Astrocyte (in vitro differentiated cells and primary cell): Measurements from ENCODE around the gene CLCN1. TPM values are rescaled to one million over a fixed set of nuclear protein-coding genes. Genes with fewer than 3 reads are reported as not detected.

Experiments
- DNase-seq: peaks from one replicate; pipeline ENCODE4 v3.0.0-alpha.2; 2010; ENCODE audit warnings: low read depth
- FAIRE-seq: peaks from 2 replicates; lab custom pipeline; 2011; peaks lifted over from hg19 to GRCh38; lab: Jason Lieb, UNC
- H2AFZ ChIP-seq: 2 replicates; pipeline ENCODE4 v1.6.0; 2012; ENCODE audit warnings: low read depth, low read length, inconsistent platforms
- H3K27ac ChIP-seq: 2 replicates; pipeline ENCODE4 v1.5.1; 2011; ENCODE audit warnings: low read depth, low read length, inconsistent platforms
- H3K27me3 ChIP-seq: 2 replicates; pipeline ENCODE4 v1.6.0; 2011; ENCODE audit warnings: low read length, inconsistent platforms; ENCODE audit not compliant: insufficient read depth
- H3K36me3 ChIP-seq: 2 replicates; pipeline ENCODE4 v1.5.1; 2011; ENCODE audit warnings: low read length, inconsistent platforms; ENCODE audit not compliant: insufficient read depth
- H3K4me1 ChIP-seq: 2 replicates; pipeline ENCODE4 v1.5.1; 2011; ENCODE audit warnings: low read length, inconsistent platforms; ENCODE audit not compliant: insufficient read depth
- H3K4me2 ChIP-seq: 2 replicates; pipeline ENCODE4 v1.6.0; 2012; ENCODE audit warnings: low read length, inconsistent platforms
- H3K4me3 ChIP-seq: 2 replicates; pipeline ENCODE4 v1.5.1; 2011; ENCODE audit warnings: low read depth, mild to moderate bottlenecking, low read length, inconsistent platforms; ENCODE audit not compliant: insufficient read depth
- H3K79me2 ChIP-seq: 2 replicates; pipeline ENCODE4 v1.6.0; 2012; ENCODE audit warnings: mild to moderate bottlenecking, low read length, inconsistent platforms; ENCODE audit not compliant: insufficient read depth
- H3K9ac ChIP-seq: 2 replicates; pipeline ENCODE4 v1.6.0; 2012; ENCODE audit warnings: mild to moderate bottlenecking, low read length, inconsistent platforms
- H3K9me3 ChIP-seq: 2 replicates; pipeline ENCODE4 v1.5.1; 2012; ENCODE audit warnings: low read depth, mild to moderate bottlenecking, low read length, inconsistent platforms; ENCODE audit not compliant: insufficient read depth
- H4K20me1 ChIP-seq: 2 replicates; pipeline ENCODE4 v1.6.0; 2012; ENCODE audit warnings: low read length, inconsistent platforms; ENCODE audit not compliant: insufficient read depth
- H3K27ac Mint-ChIP-seq: one replicate; pipeline ENCODE4 v1.8.0; 2021; ENCODE audit warnings: mild to moderate bottlenecking, mixed read lengths; ENCODE audit not compliant: unreplicated experiment
- H3K27me3 Mint-ChIP-seq: one replicate; pipeline ENCODE4 v1.8.0; 2021; ENCODE audit warnings: low read depth, mixed read lengths; ENCODE audit not compliant: unreplicated experiment
- H3K36me3 Mint-ChIP-seq: one replicate; pipeline ENCODE4 v1.8.0; 2021; ENCODE audit warnings: low read depth, mixed read lengths; ENCODE audit not compliant: unreplicated experiment
- H3K4me1 Mint-ChIP-seq: one replicate; pipeline ENCODE4 v1.8.0; 2021; ENCODE audit warnings: low read depth, mixed read lengths; ENCODE audit not compliant: unreplicated experiment
- H3K4me3 Mint-ChIP-seq: one replicate; pipeline ENCODE4 v1.8.0; 2021; ENCODE audit warnings: mild to moderate bottlenecking, moderate library complexity, mixed read lengths; ENCODE audit not compliant: unreplicated experiment
- H3K9me3 Mint-ChIP-seq: one replicate; pipeline ENCODE4 v1.8.0; 2021; ENCODE audit warnings: mild to moderate bottlenecking, mixed read lengths; ENCODE audit not compliant: unreplicated experiment
- EZH2 ChIP-seq: IDR thresholded peaks from 2 replicates; pipeline ENCODE4 v1.6.1; 2012; ENCODE audit warnings: mild to moderate bottlenecking, low read length, inconsistent platforms; ENCODE audit not compliant: insufficient read depth
- total RNA-seq: library from RNA; stranded (reverse); gene quantifications from 2 replicates; pipeline ENCODE4 v1.2.1, GENCODE V29; 2021
- TF ChIP-seq, protein P1 (sequence below): IDR thresholded peaks from 2 replicates; pipeline ENCODE4 v1.5.1; 2011; ENCODE audit warnings: low read depth, mild to moderate bottlenecking, inconsistent platforms, low read length, moderate library complexity; ENCODE audit not compliant: insufficient read depth

The CLCN1 gene
- total RNA-seq, 1 donor from 2014 or later, result not detected

DNA sequence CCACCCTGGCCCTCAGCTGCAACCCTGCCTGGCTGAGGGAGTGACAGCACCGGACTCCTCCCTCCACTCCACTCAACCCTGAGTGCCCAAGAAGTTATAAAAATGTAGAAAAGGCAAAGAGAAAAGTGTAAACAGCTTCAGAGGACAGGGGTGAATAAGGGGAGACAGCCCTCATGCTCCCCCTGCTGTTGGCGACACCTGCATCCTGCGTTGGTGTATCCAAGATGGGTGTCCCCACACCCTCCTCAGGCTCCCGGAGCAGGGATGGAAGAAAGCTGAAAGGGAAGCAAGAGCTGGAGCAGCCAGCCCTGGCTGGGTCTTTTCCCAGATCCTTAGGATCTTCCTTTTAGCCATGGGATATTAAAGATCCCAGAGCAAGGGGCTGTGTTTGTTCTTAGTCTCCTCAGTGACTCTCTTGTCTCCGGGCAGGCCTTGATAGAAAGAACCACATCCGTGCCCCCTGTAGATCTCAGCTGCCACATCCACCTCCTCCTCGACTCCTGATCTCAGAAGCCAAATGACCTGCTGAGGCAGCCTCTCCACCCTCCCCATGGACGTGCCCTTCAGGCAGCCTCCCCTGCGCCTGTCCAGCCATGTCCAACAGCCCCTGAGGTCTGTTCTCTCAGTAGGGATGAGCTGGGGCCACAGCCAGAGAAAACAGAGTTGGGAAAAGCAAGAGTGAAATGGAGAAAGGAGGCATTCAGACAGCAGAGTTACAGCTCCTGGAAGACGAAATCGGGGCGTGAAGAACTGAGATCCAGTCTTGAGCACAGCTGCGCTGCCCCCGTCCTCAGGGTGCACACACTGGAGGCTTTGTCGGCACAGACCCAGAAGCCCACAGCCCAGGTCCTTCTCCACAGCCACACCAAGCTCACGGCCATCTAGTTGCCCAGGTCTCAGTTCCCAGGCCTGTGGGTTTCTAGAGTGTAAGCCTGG lies 39.8 kb downstream of the CLCN1 start:
- DNase-seq, result no peak
- Mint-ChIP-seq H3K4me1 (peaks cover 9% of the 10 kb centered on the region), H3K27ac (no peak overlapping the region), H3K27me3 (peaks cover 27% of the 10 kb centered on the region), H3K4me3 (no peak overlapping the region), H3K36me3 (peaks cover 24% of the 10 kb centered on the region), H3K9me3 (peaks cover 2% of the 10 kb centered on the region)
- Histone ChIP-seq H3K4me1 (no peaks in the 10 kb centered on the region), H3K9me3 (no peaks in the 10 kb centered on the region), H3K79me2 (no peaks in the 10 kb centered on the region), H3K27ac (no peak overlapping the region), H2AFZ (no peak overlapping the region), H4K20me1 (no peaks in the 10 kb centered on the region), H3K36me3 (no peaks in the 10 kb centered on the region), H3K9ac (no peak overlapping the region), H3K4me2 (no peak overlapping the region), H3K27me3 (peaks cover 2% of the 10 kb centered on the region), H3K4me3 (no peak overlapping the region)
- no peak for TF ChIP-seq EZH2
- TF ChIP-seq, protein P1, sequence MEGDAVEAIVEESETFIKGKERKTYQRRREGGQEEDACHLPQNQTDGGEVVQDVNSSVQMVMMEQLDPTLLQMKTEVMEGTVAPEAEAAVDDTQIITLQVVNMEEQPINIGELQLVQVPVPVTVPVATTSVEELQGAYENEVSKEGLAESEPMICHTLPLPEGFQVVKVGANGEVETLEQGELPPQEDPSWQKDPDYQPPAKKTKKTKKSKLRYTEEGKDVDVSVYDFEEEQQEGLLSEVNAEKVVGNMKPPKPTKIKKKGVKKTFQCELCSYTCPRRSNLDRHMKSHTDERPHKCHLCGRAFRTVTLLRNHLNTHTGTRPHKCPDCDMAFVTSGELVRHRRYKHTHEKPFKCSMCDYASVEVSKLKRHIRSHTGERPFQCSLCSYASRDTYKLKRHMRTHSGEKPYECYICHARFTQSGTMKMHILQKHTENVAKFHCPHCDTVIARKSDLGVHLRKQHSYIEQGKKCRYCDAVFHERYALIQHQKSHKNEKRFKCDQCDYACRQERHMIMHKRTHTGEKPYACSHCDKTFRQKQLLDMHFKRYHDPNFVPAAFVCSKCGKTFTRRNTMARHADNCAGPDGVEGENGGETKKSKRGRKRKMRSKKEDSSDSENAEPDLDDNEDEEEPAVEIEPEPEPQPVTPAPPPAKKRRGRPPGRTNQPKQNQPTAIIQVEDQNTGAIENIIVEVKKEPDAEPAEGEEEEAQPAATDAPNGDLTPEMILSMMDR, result no peak
- FAIRE-seq, result no peak

DNA sequence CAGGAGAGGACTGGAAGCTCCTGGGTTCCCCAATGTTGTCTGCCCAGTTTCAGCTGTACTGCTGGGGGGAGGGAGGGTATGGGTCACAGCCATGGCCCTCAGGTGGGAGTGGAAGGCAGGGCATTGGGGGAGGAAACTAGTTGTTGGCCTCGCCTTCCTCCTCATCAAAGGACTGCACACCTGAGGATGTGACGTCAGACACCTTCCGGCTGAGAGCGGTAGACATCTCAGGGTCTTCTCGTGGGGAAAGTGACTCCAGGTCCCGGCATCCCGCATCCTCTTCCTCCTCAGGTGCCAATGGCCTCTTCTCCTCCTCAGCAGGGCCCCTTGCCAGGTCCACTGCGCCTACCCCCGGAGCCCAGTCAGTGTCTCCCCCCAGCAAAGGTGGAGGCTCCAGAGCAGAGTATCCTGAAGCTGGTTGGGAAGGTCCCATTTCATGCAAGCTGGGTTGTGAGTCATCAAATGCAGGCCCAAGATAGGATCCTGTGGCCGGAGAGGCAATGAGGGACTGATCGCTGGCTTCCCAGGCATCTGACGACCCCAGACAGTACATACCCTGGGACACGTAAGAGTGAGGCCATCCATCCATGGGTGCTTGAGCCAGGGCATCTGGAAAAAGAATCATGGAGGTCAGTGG lies 40.6 kb downstream of the CLCN1 start:
- no peak overlapping the region for H3K4me3 Mint-ChIP-seq
- no peak overlapping the region for H3K27ac Mint-ChIP-seq
- no peak for TF ChIP-seq EZH2
- TF ChIP-seq, protein P1, result no peak
- Histone ChIP-seq H3K36me3 (no peaks in the 10 kb centered on the region), H3K79me2 (no peaks in the 10 kb centered on the region), H3K9me3 (no peaks in the 10 kb centered on the region), H3K4me2 (no peak overlapping the region), H3K4me3 (no peak overlapping the region), H3K27ac (no peak overlapping the region), H4K20me1 (no peaks in the 10 kb centered on the region), H2AFZ (no peak overlapping the region), H3K4me1 (no peaks in the 10 kb centered on the region), H3K27me3 (no peaks in the 10 kb centered on the region), H3K9ac (no peak overlapping the region)
- H3K27me3 Mint-ChIP-seq, result peaks cover 28% of the 10 kb centered on the region
- FAIRE-seq, result no peak
- H3K9me3 Mint-ChIP-seq, result peaks cover 2% of the 10 kb centered on the region
- H3K4me1 Mint-ChIP-seq, result peaks cover 2% of the 10 kb centered on the region
- DNase-seq, result no peak
- peaks cover 24% of the 10 kb centered on the region for H3K36me3 Mint-ChIP-seq
